ENCODE results near the gene CIT.

- no peak for TF ChIP-seq CTCF (IDR thresholded peaks at IDR 0.05)
- no peak for TF ChIP-seq ZFX (IDR thresholded peaks at IDR 0.05; ENCODE audit: borderline replicate concordance)
Observed at GRCh38 chr12:119829439-119829838, 47.7 kb downstream of the CIT start.

All from 22Rv1 (cell line).